GM12872 (cell line): ENCODE results near the gene CHST8.

Source experiments
- CTCF ChIP-seq: IDR thresholded peaks from 3 replicates; pipeline ENCODE4 v1.5.1; 2011; ENCODE audit warnings: low read depth, mild to moderate bottlenecking, low read length, moderate library complexity; ENCODE audit not compliant: insufficient read depth

The CHST8 gene

GRCh38 chr19:33639035-33639681 lies 17.4 kb downstream of the CHST8 start:
- no peak for TF ChIP-seq CTCF

- no peak for TF ChIP-seq CTCF
Measured at GRCh38 chr19:33640773-33641172, 19.0 kb downstream of the CHST8 start.

- no peak for TF ChIP-seq CTCF
Measured at GRCh38 chr19:33641261-33641660, 19.5 kb downstream of the CHST8 start.

GRCh38 chr19:33641956-33642498 lies 20.3 kb downstream of the CHST8 start:
- TF ChIP-seq CTCF = no peak

- TF ChIP-seq CTCF = no peak
Measured at GRCh38 chr19:33644284-33644836, 22.6 kb downstream of the CHST8 start.

- TF ChIP-seq CTCF = no peak
Measured at GRCh38 chr19:33646306-33646705, 24.6 kb downstream of the CHST8 start.

GRCh38 chr19:33647146-33647545 lies 25.4 kb downstream of the CHST8 start:
- TF ChIP-seq CTCF = no peak
